Activated CD4-positive, CD25-positive, alpha-beta regulatory T cell treated with anti-CD3 and anti-CD28 coated beads, Interleukin-2, amount 50 U/mL, for 16 hours (primary cell): ENCODE results near the gene KIF5A.
A peak's percentile ranks its signal among the peaks of the same experiment; 100 is the strongest.

Source experiments
- DNase-seq: peaks from one replicate; pipeline ENCODE4 v3.0.0-alpha.2; 2020; ENCODE audit warnings: low read depth, low spot score

KIF5A gene

GRCh38 chr12:57519796-57520052, 30.1 kb upstream of the KIF5A start:
- DNase-seq: no peak

GRCh38 chr12:57520053-57520818, 29.6 kb upstream of the KIF5A start, which contains the start of gene DDIT3:
Gene DDIT3 (minus strand): TSS chr12:57520514. CDS start chr12:57517406, 3,108 bp downstream.
- DNase-seq: peak; percentile 99

- DNase-seq: no peak
Measured at GRCh38 chr12:57521525-57522010, 28.3 kb upstream of the KIF5A start.

GRCh38 chr12:57522011-57522886, 27.6 kb upstream of the KIF5A start, which contains the start of gene MBD6:
Gene MBD6 (plus strand): TSS chr12:57522824. CDS start chr12:57524304, 1,480 bp downstream.
- DNase-seq: peak; percentile 75

GRCh38 chr12:57522887-57523705, 26.7 kb upstream of the KIF5A start:
- DNase-seq: no peak

- DNase-seq: no peak
Measured at GRCh38 chr12:57523706-57524614, 25.9 kb upstream of the KIF5A start.

- no peak for DNase-seq
Measured at GRCh38 chr12:57524814-57525614, 24.8 kb upstream of the KIF5A start.

GRCh38 chr12:57525615-57526383, 24.0 kb upstream of the KIF5A start:
- DNase-seq: no peak

GRCh38 chr12:57526477-57527126, 23.2 kb upstream of the KIF5A start:
- DNase-seq: no peak

GRCh38 chr12:57527184-57527583, 22.7 kb upstream of the KIF5A start:
- DNase-seq: no peak

GRCh38 chr12:57528176-57528575, 21.7 kb upstream of the KIF5A start:
- no peak for DNase-seq

- no peak for DNase-seq
Measured at GRCh38 chr12:57528831-57529555, 20.9 kb upstream of the KIF5A start.

GRCh38 chr12:57529831-57530230, 20.0 kb upstream of the KIF5A start:
- no peak for DNase-seq

GRCh38 chr12:57530396-57531142, 19.3 kb upstream of the KIF5A start:
- DNase-seq: no peak

GRCh38 chr12:57531836-57532235, 18.0 kb upstream of the KIF5A start:
- DNase-seq: no peak

- DNase-seq: no peak
Measured at GRCh38 chr12:57533108-57533507, 16.7 kb upstream of the KIF5A start.

GRCh38 chr12:57534250-57534649, 15.6 kb upstream of the KIF5A start:
- no peak for DNase-seq
